GM12878 (cell line): ENCODE measurements around the gene LDB2. TPM values are rescaled to one million over a fixed set of nuclear protein-coding genes. Genes with fewer than 3 reads are reported as not detected.

Experiments used
- ATAC-seq: fragments of 200-7000 bp; cut with Tn5 transposase; 3 replicates; pipeline ENCODE4 v1.9.1; 2020; ENCODE audit warnings: mild to moderate bottlenecking, moderate library complexity
- BruUV-seq: library from RNA; stranded (reverse); fragments of 400-500 nt; replicated peaks from 2 replicates; lab custom pipeline; 2021; lab: Mats Ljungman, UMichigan
- CTCF ChIA-PET: fragments of 300-600 bp; sonication (Branson Sonifier 250); formaldehyde crosslinking; extraction: SDS; loops from one replicate; lab custom pipeline; 2021; ENCODE audit warnings: inconsistent platforms; lab: Yijun Ruan, JAX
- POLR2A ChIA-PET: fragments of 350-600 bp; formaldehyde crosslinking; extraction: SDS; loops from one replicate; lab custom pipeline; 2021; ENCODE audit warnings: inconsistent platforms; lab: Charles Lee
- RAD21 ChIA-PET: fragments of 300-600 bp; sonication (Branson Sonifier 250); formaldehyde crosslinking; loops from one replicate; lab custom pipeline; 2023; ENCODE audit warnings: antibody characterized with exemption; ENCODE audit not compliant: unreplicated experiment; lab: Charles Lee
- SMC1A ChIA-PET: fragments of 300-600 bp; sonication (Branson Sonifier 250); formaldehyde crosslinking; loops from one replicate; lab custom pipeline; 2023; ENCODE audit not compliant: unreplicated experiment, uncharacterized antibody; lab: Charles Lee
- DNase-seq: peaks from one replicate; pipeline ENCODE4 v3.0.0-alpha.2; 2011; ENCODE audit warnings: low read depth, low spot score
- FAIRE-seq: peaks from 3 replicates; lab custom pipeline; 2011; peaks lifted over from hg19 to GRCh38; lab: Jason Lieb, UNC
- H2AFZ ChIP-seq: 2 replicates; pipeline ENCODE4 v1.6.0; 2011; ENCODE audit warnings: low read depth, low read length, control low read depth; ENCODE audit not compliant: control insufficient read depth
- H3K27ac ChIP-seq: 2 replicates; pipeline ENCODE4 v1.5.1; 2011; ENCODE audit warnings: control low read depth; ENCODE audit not compliant: control insufficient read depth, insufficient read depth
- H3K27me3 ChIP-seq, 2 experiments: replicated peaks in 1 of 2; 2 replicates each; pipeline versions ENCODE4 v1.6.0 to v1.6.1; 2011; ENCODE audit warnings: low read length in 1 of 2; ENCODE audit not compliant: control insufficient read depth in 2 of 2, insufficient read depth in 2 of 2
- H3K36me3 ChIP-seq, 2 experiments: 2 replicates each; pipeline ENCODE4 v1.5.1; 2011; ENCODE audit warnings: low read length in 1 of 2; ENCODE audit not compliant: control insufficient read depth in 2 of 2, insufficient read depth in 2 of 2
- H3K4me1 ChIP-seq: 2 replicates; pipeline ENCODE4 v1.6.1; 2011; ENCODE audit warnings: mild to moderate bottlenecking, low read length, moderate library complexity, mixed read lengths; ENCODE audit not compliant: control insufficient read depth, insufficient read depth
- H3K4me2 ChIP-seq: 2 replicates; pipeline ENCODE4 v1.6.0; 2011; ENCODE audit warnings: control low read depth; ENCODE audit not compliant: control insufficient read depth, insufficient read depth
- H3K4me3 ChIP-seq: fragments of 200-600 bp; sonication (generic); 2 replicates; pipeline ENCODE4 v1.5.1; 2016
- H3K79me2 ChIP-seq: 2 replicates; pipeline ENCODE4 v1.6.0; 2011; ENCODE audit warnings: low read length; ENCODE audit not compliant: control insufficient read depth, insufficient read depth
- H3K9ac ChIP-seq: 2 replicates; pipeline ENCODE4 v1.8.0; 2011; ENCODE audit warnings: low read length, control low read depth, mixed read lengths; ENCODE audit not compliant: control insufficient read depth, insufficient read depth
- H3K9me3 ChIP-seq: replicated peaks from 3 replicates; pipeline ENCODE4 v1.5.1; 2011; ENCODE audit warnings: mild to moderate bottlenecking, low read length; ENCODE audit not compliant: control insufficient read depth, insufficient read depth
- H4K20me1 ChIP-seq: 2 replicates; pipeline ENCODE4 v1.6.0; 2011; ENCODE audit not compliant: control insufficient read depth, insufficient read depth
- ATF2 ChIP-seq: IDR thresholded peaks from 2 replicates; pipeline ENCODE4 v1.6.1; 2012; ENCODE audit warnings: low read length, inconsistent platforms
- ATF3 ChIP-seq: IDR thresholded peaks from 2 replicates; pipeline ENCODE4 v1.6.1; 2011; ENCODE audit warnings: low read depth, mild to moderate bottlenecking, low read length, moderate library complexity, borderline replicate concordance; ENCODE audit errors: extremely low read depth
- EED ChIP-seq: sonication (generic); IDR thresholded peaks from 2 replicates; pipeline ENCODE4 v1.6.1; 2016; ENCODE audit warnings: antibody characterized with exemption, low read depth
- HDAC2 ChIP-seq: fragments of 200-600 bp; sonication (generic); IDR thresholded peaks from 2 replicates; pipeline ENCODE4 v1.6.1; 2017
- HDAC6 ChIP-seq: fragments of 200-600 bp; sonication (generic); IDR thresholded peaks from one replicate; pipeline ENCODE4 v1.8.0; 2017; ENCODE audit warnings: antibody characterized with exemption; ENCODE audit not compliant: unreplicated experiment
- HDGF ChIP-seq: fragments of 450-650 bp; IDR thresholded peaks from 2 replicates; pipeline ENCODE4 v1.6.1; 2016; ENCODE audit warnings: antibody characterized with exemption
- JUND ChIP-seq: IDR thresholded peaks from 2 replicates; pipeline ENCODE4 v1.6.1; 2012; ENCODE audit warnings: low read depth, mild to moderate bottlenecking, low read length, improper control_type of control experiment, moderate library complexity
- POLR2AphosphoS5 ChIP-seq: IDR thresholded peaks from 2 replicates; pipeline ENCODE4 v1.6.1; 2011; ENCODE audit warnings: mild to moderate bottlenecking, low read length, inconsistent platforms
- RUNX3 ChIP-seq: IDR thresholded peaks from 2 replicates; pipeline ENCODE4 v1.6.1; 2012; ENCODE audit warnings: low read length, inconsistent platforms
- SIX5 ChIP-seq: IDR thresholded peaks from 2 replicates; pipeline ENCODE4 v1.6.1; 2011; ENCODE audit warnings: mild to moderate bottlenecking, low read depth, low read length, moderate library complexity; ENCODE audit not compliant: severe bottlenecking
- SKIL ChIP-seq: fragments of 450-650 bp; IDR thresholded peaks from 2 replicates; pipeline ENCODE4 v1.6.1; 2017; ENCODE audit warnings: mild to moderate bottlenecking, low read depth, inconsistent platforms; ENCODE audit not compliant: poor library complexity, severe bottlenecking
- SREBF2 ChIP-seq: IDR thresholded peaks from 2 replicates; pipeline ENCODE4 v1.6.1; 2012; ENCODE audit warnings: mild to moderate bottlenecking, low read length
- ZBED1 ChIP-seq: IDR thresholded peaks from 2 replicates; pipeline ENCODE4 v1.6.1; 2016; ENCODE audit warnings: borderline replicate concordance
- ZNF24 ChIP-seq: fragments of 450-650 bp; IDR thresholded peaks from 2 replicates; pipeline ENCODE4 v1.6.1; 2017; ENCODE audit warnings: antibody characterized with exemption, mild to moderate bottlenecking
- ZNF384 ChIP-seq: IDR thresholded peaks from 2 replicates; pipeline ENCODE4 v1.6.1; 2012; ENCODE audit warnings: low read depth, mild to moderate bottlenecking, low read length, improper control_type of control experiment, borderline replicate concordance
- WGBS: methylation state at CpG from one replicate; pipeline ENCODE4 v1.1.6; 2016; ENCODE audit warnings: low lambda C conversion rate; ENCODE audit not compliant: insufficient replicate concordance, insufficient coverage; ENCODE audit errors: missing lambda C conversion rate; 5-methylcytosine and 5-hydroxymethylcytosine counted together
- in situ Hi-C: fragments of 300-500 bp; cut with MboI; formaldehyde crosslinking; loops from 9 replicates; pipeline ENCODE4 v1.14.3; 2018; ENCODE audit warnings: mixed read lengths
- intact Hi-C: fragments of 100-400 bp; cut with micrococcal nuclease; formaldehyde crosslinking; loops from one replicate; pipeline ENCODE4 v1.14.2; 2022; ENCODE audit not compliant: unreplicated experiment
- polyA plus RNA-seq, 11 experiments: library from polyadenylated mRNA; depleted of rRNA in 4 of 11; unstranded in 6 of 11; stranded (reverse) in 5 of 11; fragments of >200 nt; fragmentation: Nextera tagmentation in 4 of 11; fragmentation: Illumina TruSeq in 1 of 11; extraction: Ambion mirVana in 4 of 11; extraction: Trizol in 1 of 11; gene quantifications; 1 replicate in 1 of 11; 2 replicates in 10 of 11; pipeline versions ENCODE4 v1.2.1 to v1.2.3, GENCODE V29; 2011 to 2016; ENCODE audit warnings: inconsistent platforms in 2 of 11, missing spikeins in 2 of 11, low read depth in 1 of 11
- total RNA-seq, 4 experiments: library from RNA; depleted of rRNA in 3 of 4; stranded (reverse); fragments of >200 nt in 3 of 4; fragmentation: Illumina TruSeq in 1 of 4; extraction: Trizol in 1 of 4; gene quantifications; 2 replicates each; pipeline versions ENCODE4 v1.2.1 to v1.2.3, GENCODE V29; 2013 to 2021

The LDB2 gene
- total and polyA plus RNA-seq, 10 of the 15 experiments (the other 5 are each of a cell fraction or from before 2014, with no cell fraction given): 0.15 TPM; not detected in 9

- intact Hi-C loops (no loop called here), in situ Hi-C loops (no loop called here)
- no peak for FAIRE-seq
- DNase-seq: no peak
- Histone ChIP-seq H4K20me1 (no peaks in the 10 kb centered on the region), H2AFZ (no peak overlapping the region), H3K9me3 (no peaks in the 10 kb centered on the region; the same call in 2 of the 3 replicates), H3K9ac (no peak overlapping the region), H3K79me2 (no peaks in the 10 kb centered on the region), H3K36me3 (no peaks in the 10 kb centered on the region), H3K4me2 (no peak overlapping the region), H3K27ac (no peak overlapping the region), H3K27me3 (no peaks in the 10 kb centered on the region), H3K4me1 (no peaks in the 10 kb centered on the region), H3K4me3 (no peak overlapping the region)
- 50% methylated on average over 16 of the region's 16 CpGs for WGBS
- ChIA-PET CTCF (no interaction called here), SMC1A (no interaction called here), POLR2A (interaction anchor here (0.6 kb wide), 1 partner anchor 967 kb away, joined by 3 read pairs; no protein-coding TSS in a partner anchor), RAD21 (no interaction called here)
- TF ChIP-seq ATF3: no peak
- ATAC-seq: no peak
- no TSS peak for BruUV-seq
These were observed 289.8 kb downstream of the LDB2 start for GRCh38 chr4:16608611-16609125.

- H2AFZ ChIP-seq: no peak overlapping the region
- 45% methylated on average over 5 of the region's 5 CpGs for WGBS
- RAD21 ChIA-PET: no interaction called here
- no peak for TF ChIP-seq ZBED1
- no peak for TF ChIP-seq HDAC2
- TF ChIP-seq RUNX3: no peak
- no peak for TF ChIP-seq EED
- TF ChIP-seq JUND: no peak
- TF ChIP-seq SKIL: no peak
- no peak for TF ChIP-seq ZNF24
- TF ChIP-seq ZNF384: no peak
- no peak for TF ChIP-seq HDGF
- TF ChIP-seq SREBF2: no peak
- no peak for TF ChIP-seq POLR2AphosphoS5
- TF ChIP-seq ATF2: no peak
- TF ChIP-seq SIX5: no peak
- no peak for TF ChIP-seq HDAC6
These were observed 290.3 kb downstream of the LDB2 start for GRCh38 chr4:16608123-16608522.

More at GRCh38 chr4:16608123-16608522, 290.3 kb downstream of the LDB2 start:
- no TSS peak for BruUV-seq
- SMC1A ChIA-PET: no interaction called here
- Histone ChIP-seq H3K9ac (no peak overlapping the region), H3K27ac (no peak overlapping the region), H4K20me1 (no peaks in the 10 kb centered on the region), H3K79me2 (no peaks in the 10 kb centered on the region), H3K4me2 (no peak overlapping the region), H3K27me3 (no peaks in the 10 kb centered on the region), H3K4me3 (no peak overlapping the region), H3K36me3 (no peaks in the 10 kb centered on the region), H3K9me3 (no peaks in the 10 kb centered on the region; the same call in 2 of the 3 replicates), H3K4me1 (no peaks in the 10 kb centered on the region)
- CTCF ChIA-PET: no interaction called here
- ATAC-seq (no peak), DNase-seq (no peak), FAIRE-seq (no peak)
- POLR2A ChIA-PET: interaction anchor here (0.6 kb wide), 1 partner anchor 967 kb away, joined by 3 read pairs; no protein-coding TSS in a partner anchor
- in situ Hi-C loops (no loop called here), intact Hi-C loops (no loop called here)
